HS-5 (cell line): Measurements from ENCODE around the gene ABL1.

Experiments used
- DNase-seq: peaks from one replicate; pipeline ENCODE4 v3.0.0-alpha.2; 2012; ENCODE audit warnings: low read depth

Gene ABL1

GRCh38 chr9:130891688-130892476, 56.8 kb downstream of the ABL1 start:
- no peak for DNase-seq

- DNase-seq = no peak
Measured at GRCh38 chr9:130892477-130893304, 57.6 kb downstream of the ABL1 start.

- no peak for DNase-seq
Measured at GRCh38 chr9:130893341-130894101, 58.5 kb downstream of the ABL1 start.

DNA sequence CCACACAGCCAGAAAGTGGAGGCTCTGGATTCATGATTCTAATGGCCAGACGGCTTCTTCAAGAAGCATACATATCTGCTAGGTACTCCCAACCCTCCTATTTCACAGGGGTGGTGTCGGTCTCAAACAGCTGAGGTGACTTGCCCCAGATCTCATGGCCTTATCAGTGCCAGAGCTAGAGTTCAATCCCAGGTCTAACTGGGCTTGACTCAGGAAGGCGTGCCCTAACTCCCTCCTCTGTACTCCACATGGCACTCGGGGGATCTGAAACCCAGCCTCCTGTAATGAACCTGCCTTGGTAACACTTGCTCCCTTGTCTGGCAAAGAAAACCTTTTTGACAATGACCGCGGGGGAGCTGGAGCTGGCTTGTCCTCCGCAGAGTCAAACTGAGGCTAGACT, 59.5 kb downstream of the ABL1 start:
- DNase-seq = no peak

- DNase-seq = no peak
Measured at GRCh38 chr9:130895038-130895437, 60.0 kb downstream of the ABL1 start.

- no peak for DNase-seq
Measured at GRCh38 chr9:130895481-130896232, 60.6 kb downstream of the ABL1 start.

DNA sequence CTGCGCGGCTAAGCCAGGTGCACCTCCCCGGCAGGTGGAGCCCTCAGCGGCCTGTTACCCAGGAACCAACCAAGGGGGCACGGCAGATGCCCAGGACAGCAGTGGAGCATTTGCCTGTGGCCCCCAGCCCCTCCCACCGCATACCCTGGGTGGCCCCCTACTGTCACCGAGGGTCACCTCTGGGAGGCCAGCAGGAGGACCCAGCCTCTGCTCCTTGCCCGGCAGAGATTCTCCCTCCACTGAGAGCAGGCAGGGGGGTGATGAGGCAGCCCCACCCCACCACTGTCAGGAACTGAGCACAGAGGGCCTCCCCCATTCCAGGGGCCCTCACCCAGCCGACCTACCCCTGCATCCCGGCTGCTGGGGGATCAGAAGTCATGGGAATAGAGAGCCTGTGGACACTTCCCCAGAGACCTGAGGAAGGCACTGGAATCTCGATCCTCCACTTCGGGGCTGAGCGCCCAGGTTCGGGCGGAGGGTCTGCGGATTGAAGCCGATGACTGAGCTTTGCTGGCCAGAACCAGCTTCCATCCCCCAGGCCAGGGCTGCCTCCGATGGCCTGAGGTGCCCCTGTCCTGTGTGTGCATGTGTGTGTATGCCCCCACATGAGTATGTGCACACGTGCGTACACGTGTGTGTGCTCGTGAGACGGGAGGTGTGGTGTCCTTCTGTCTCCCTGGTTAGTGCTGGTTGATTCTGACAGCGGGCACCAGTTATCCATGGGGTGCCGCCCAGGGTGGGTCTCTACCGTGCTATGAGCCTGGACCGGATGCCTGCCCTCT, 61.4 kb downstream of the ABL1 start, which contains the start of gene QRFP:
Gene QRFP, minus strand, starts transcription at position 580 of the 782 bp plus-strand sequence. CDS start 2,974 bp downstream, outside the sequence.
- DNase-seq = no peak

DNA sequence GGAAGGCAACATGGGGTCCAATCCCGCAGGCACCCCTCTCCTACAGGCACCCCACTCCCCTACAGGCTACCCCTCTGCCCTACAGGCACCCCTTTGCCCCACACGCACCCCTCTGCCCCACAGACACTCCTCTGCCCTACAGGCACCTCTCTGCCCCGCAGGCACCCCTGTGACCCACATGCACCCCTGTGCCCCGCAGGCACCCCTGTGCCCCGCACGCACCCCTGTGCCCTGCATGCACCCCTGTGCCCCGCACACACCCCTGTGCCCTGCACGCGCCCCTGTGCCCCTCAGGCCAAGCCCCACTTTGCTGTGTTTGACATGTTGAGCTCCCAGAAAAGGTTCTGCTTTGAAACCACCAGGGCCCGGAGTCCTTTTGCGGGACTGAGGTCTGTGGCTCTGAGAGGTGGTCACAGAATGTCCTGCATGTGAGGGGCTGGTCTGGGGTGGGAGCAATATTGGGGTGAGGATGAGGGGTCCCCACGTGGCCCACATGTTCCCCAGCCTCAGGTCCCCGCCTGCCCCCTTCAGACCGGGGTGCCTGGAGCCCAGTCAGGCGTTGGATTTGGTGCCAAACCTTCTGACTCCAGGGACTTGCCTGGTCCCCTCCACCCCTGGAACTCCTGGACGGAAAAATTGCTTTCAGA, 62.2 kb downstream of the ABL1 start:
- no peak for DNase-seq

DNA sequence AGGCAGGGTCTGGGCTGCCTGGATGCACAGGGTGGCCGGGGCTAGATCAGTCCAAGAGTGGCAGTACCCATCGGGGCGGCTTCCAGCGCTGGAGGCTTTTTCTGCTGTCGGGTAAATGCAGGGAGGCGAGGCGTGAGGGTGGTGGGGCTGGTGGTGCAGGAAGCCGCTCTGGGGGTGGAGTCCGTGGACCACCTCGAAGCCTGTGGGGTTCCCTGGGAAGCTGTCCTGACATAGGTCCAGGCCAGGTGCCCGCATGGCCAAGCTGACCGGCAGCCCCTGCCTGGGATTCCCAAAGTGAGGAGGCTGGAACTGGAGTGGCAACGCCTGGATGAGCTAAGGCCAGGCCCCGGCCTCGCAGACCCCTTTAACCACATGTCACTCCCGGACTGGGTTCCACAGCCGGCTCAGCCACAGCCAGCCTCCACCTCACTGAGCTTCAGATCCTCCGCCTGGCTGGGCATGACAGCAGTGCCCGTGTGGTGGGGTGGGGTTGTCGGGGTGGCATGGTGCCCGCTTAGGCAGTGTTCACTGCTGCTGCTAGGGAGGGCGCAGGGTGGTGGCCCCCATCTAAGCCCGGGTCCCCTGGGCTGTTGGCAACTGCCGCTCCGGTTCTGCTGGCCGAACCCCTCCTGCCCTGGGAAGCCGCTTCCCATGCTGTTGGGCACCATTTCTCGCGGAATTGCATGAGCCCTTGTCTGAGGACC, 62.9 kb downstream of the ABL1 start:
- DNase-seq = no peak

GRCh38 chr9:130898552-130898852, 63.4 kb downstream of the ABL1 start:
- DNase-seq = no peak

GRCh38 chr9:130899051-130899748, 64.1 kb downstream of the ABL1 start:
- DNase-seq = no peak

- no peak for DNase-seq
Measured at GRCh38 chr9:130900701-130901497, 65.8 kb downstream of the ABL1 start.

GRCh38 chr9:130901498-130902203, 66.6 kb downstream of the ABL1 start:
- DNase-seq = no peak

GRCh38 chr9:130902204-130903185, 67.4 kb downstream of the ABL1 start:
- DNase-seq = no peak

- DNase-seq = no peak
Measured at GRCh38 chr9:130903194-130904069, 68.4 kb downstream of the ABL1 start.
